LNCaP clone FGC (cell line): ENCODE data around the gene AGK.

Experiments
- DNase-seq: peaks from one replicate; pipeline ENCODE4 v3.0.0-alpha.2; 2011; ENCODE audit warnings: low read depth
- H3K4me3 ChIP-seq: 2 replicates; pipeline ENCODE4 v1.5.1; 2011; ENCODE audit warnings: mild to moderate bottlenecking, low read depth, low read length, control low read depth
- TF ChIP-seq, protein P1 (sequence below): IDR thresholded peaks from 2 replicates; pipeline ENCODE4 v1.5.1; 2012; ENCODE audit warnings: mild to moderate bottlenecking; ENCODE audit not compliant: control insufficient read depth, insufficient read depth; ENCODE audit errors: extremely low read depth

Gene AGK

DNA sequence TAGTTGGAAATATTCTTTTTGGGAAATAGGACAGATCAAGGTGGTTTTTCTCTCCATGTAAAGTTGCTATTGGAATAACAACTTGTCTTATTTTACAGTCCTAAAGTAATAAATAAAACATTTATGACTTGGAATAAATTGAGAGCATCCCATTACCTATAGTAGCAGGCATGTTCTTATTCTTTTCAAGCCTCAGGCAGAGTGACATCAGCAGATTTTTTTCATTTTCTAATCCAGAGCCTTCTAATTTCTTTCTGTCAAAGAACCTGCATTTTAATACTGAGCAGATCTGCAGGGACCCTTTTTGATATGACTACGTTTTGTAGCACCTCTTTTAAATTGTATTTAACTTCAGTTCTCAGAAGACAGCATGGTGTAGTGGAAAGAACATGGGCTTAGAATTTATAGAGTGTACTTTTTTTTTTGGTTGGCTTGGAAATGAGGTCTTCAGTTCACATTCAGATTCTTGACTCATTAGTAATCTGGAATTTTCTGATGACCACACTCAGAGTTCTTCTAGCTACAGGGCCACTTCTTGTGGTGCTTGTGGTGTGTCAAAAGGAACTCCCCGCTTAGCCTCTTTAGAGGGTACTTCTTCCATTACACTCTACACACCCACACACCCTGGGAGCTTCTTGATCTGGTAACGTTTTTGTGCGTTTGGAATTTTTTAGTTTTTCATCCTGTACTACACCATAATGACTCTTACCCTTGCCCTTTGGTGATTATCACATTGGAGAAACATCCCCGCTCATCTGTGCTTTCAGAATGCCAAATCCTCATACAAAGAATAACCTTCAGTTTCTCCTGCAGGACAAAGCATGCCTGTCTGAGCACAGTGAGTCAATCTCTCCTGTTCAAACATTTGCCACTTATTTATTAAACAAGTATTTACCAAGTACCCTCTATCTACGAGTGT is 34.6 kb downstream of the AGK start:
- no peak overlapping the region for H3K4me3 ChIP-seq
- no peak for DNase-seq

DNA sequence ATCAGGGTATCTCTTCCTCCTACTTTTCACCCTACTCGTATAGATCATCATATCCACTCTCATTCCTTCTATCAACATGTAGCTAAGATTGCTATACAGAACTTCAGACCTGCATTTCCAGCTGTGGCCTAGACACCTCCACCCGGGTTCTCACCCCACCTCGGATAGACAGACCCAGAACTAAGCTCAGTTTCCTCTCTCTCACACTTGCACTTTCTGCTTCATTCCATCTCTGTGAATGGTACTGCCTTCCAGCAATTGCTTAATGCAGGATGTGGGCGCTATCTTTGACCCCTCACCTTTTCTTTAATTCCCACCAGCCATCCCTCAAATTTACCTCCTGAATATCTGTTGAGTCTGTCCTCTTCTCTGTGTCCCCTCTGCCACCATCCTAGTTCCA is 35.7 kb downstream of the AGK start:
- DNase-seq, result no peak
- H3K4me3 ChIP-seq, result no peak overlapping the region

More for the DNA sequence above, 34.6 kb downstream of the AGK start:
- TF ChIP-seq, protein P1, sequence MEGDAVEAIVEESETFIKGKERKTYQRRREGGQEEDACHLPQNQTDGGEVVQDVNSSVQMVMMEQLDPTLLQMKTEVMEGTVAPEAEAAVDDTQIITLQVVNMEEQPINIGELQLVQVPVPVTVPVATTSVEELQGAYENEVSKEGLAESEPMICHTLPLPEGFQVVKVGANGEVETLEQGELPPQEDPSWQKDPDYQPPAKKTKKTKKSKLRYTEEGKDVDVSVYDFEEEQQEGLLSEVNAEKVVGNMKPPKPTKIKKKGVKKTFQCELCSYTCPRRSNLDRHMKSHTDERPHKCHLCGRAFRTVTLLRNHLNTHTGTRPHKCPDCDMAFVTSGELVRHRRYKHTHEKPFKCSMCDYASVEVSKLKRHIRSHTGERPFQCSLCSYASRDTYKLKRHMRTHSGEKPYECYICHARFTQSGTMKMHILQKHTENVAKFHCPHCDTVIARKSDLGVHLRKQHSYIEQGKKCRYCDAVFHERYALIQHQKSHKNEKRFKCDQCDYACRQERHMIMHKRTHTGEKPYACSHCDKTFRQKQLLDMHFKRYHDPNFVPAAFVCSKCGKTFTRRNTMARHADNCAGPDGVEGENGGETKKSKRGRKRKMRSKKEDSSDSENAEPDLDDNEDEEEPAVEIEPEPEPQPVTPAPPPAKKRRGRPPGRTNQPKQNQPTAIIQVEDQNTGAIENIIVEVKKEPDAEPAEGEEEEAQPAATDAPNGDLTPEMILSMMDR, result no peak

DNA sequence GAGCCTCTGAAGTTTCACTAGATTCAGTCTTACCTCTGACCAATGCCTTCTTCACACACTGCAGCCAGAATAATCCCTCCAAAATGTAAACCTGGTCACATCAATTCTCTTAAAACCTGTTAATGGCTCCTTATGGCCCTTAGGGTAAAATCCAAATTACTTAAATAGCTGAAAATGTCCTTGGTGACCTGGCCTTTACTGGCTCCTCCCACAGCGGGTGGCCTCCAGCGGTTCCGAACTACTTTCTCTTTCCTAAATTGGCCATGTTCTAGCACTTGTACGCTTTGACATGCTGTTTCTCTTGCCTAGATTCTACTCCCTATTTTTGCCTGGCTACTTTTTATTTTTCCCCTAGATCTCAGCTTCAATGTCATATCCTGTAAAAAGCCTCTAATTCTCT is 36.1 kb downstream of the AGK start:
- TF ChIP-seq, protein P1, result no peak
- no peak overlapping the region for H3K4me3 ChIP-seq
- DNase-seq, result no peak

More for the DNA sequence above, 35.7 kb downstream of the AGK start:
- TF ChIP-seq, protein P1, result no peak

DNA sequence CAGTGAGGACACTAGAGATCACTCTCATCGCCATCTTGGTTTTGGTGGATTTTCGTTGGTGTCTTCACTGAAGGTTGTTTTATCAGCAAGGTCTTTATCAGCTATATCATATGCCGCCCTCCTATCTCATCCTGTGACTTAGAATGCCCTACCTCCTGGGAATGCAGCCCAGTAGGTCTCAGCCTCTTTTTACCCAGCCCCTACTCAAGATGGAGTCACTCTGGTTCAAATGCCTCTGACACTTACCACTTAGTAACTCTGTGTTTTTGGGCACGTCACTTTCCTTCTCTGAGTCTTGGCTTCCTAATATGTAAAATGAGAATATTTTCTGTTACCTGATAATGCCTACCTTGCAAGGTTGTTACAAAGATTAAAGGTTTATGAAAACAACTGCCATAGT is 37.7 kb downstream of the AGK start:
- no peak for DNase-seq
- TF ChIP-seq, protein P1, result no peak
- no peak overlapping the region for H3K4me3 ChIP-seq

DNA sequence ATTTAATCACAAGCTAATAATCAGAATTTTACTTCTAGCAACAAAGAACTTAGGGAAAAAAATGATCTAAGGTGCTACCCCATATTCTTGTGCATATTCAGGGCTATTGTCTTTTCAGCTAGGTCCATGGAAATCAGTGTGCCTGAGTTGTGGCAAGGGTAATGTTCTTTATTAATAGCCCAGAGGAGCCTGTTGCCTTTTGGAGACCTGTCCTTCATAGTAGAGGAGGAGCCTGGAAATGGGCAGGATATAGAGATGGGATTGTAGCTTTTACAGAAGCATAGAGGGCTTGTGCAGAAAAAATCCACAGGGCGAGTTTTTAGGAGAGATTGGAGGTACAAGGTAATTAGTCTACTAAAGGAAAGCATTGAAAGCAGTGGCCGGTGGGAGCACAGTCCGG is 38.9 kb downstream of the AGK start:
- TF ChIP-seq, protein P1, result no peak
- DNase-seq, result no peak
- H3K4me3 ChIP-seq, result no peak overlapping the region

DNA sequence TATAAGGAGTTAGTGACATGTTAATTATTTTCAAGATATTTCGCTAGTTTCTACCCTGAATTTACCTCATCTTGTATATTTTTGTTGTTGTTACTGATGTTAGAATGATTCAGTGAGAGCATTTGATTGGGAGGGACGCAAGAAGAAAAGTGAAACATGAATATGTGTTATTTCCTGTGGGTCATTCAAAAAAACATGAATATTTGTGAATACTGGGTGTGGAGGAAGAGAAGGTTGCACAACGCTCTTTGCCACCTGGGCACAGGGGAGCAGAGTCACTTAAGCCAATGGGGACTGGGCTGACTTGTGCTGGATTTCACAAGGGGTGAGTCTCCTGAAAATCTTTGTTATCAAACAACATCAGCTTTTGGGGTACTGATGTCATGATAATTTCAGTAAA is 39.5 kb downstream of the AGK start:
- TF ChIP-seq, protein P1, result no peak
- DNase-seq, result no peak
- H3K4me3 ChIP-seq, result no peak overlapping the region
